Measurements from ENCODE around the gene FTO. TPM values are rescaled to one million over a fixed set of nuclear protein-coding genes. Genes with fewer than 3 reads are reported as not detected.

The FTO gene
- total and polyA plus RNA-seq, 2 of the 8 experiments (the other 6 are each of a cell fraction or from before 2014, with no cell fraction given): 34.5 to 59.8 TPM

DNA sequence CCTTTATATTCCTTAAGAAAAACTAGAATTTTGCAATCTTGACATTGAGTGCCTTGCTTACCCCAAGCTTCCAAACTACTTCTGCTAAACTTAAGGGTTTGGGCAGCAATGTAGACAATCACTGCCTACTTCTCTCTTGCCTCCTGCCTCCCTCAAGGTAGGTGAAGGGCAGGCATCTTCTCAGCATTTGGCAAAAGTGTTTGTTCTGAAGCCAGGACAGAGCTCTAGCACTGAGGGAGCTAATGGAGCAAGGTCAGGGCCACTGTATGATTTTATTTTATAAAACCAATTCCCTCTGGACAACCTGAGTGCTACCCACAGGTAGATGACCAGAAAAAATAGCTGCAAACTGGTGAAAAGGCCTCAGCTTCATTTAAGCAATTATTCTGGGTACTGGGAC is 470.8 kb downstream of the FTO start:
- Histone ChIP-seq H2BK5ac (ENCODE audit: low read depth, low read length) (no peak overlapping the region), H2BK12ac (ENCODE audit: low read depth, low read length) (no peak overlapping the region), H3K4me2 (ENCODE audit: insufficient read depth in 1 of 2, low read depth in 2 of 2, low read length in 2 of 2) (no peak overlapping the region), H3K14ac (ENCODE audit: insufficient read length) (no peak overlapping the region), H3K27ac (ENCODE audit: low read depth, low read length) (no peak overlapping the region), H3K23ac (ENCODE audit: insufficient read length) (no peak overlapping the region), H3K23me2 (ENCODE audit: low read depth, low read length) (no peaks in the 10 kb centered on the region), H2AFZ (ENCODE audit: low read length) (no peak overlapping the region), H3K36me3 (ENCODE audit: control insufficient read depth in 2 of 4, insufficient read depth in 4 of 4, low read length in 3 of 4) (no peaks in the 10 kb centered on the region), H2BK120ac (replicated peaks; ENCODE audit: low read depth, low read length) (no peak overlapping the region), H2BK20ac (ENCODE audit: low read length) (no peak overlapping the region), H3K56ac (replicated peaks; ENCODE audit: insufficient read length, low read depth, low read length) (no peak overlapping the region), H3K4me3 (ENCODE audit: extremely low read depth in 1 of 4, insufficient read depth in 2 of 4, low read depth in 3 of 4, low read length in 4 of 4) (no peak overlapping the region), H3K9ac (replicated peaks in 1 of 4; ENCODE audit: extremely low read depth in 1 of 4, low read depth in 3 of 4, low read length in 3 of 4) (no peak overlapping the region; a peak in 1 of 7 replicates), H4K91ac (replicated peaks; ENCODE audit: insufficient read length, low read length) (no peak overlapping the region), H3K18ac (ENCODE audit: extremely low read depth, low read length) (no peak overlapping the region; the same call in 1 of the 2 replicates), H4K5ac (ENCODE audit: insufficient read length, low read depth, low read length) (no peak overlapping the region), H3K27me3 (replicated peaks in 1 of 4; ENCODE audit: control insufficient read depth in 3 of 4, extremely low read depth in 1 of 4, insufficient read depth in 3 of 4, low read length in 3 of 4) (peaks cover 0 to 3% (median 2%) of the 10 kb centered on the region in 4 experiments; a peak in 1 of 7 replicates), H4K20me1 (replicated peaks in 1 of 2; ENCODE audit: control insufficient read depth in 1 of 2, insufficient read depth in 2 of 2, low read length in 2 of 2) (no peaks in the 10 kb centered on the region), H3K79me1 (ENCODE audit: low read depth, low read length) (no peaks in the 10 kb centered on the region), H3K79me2 (ENCODE audit: control insufficient read depth in 1 of 2, insufficient read depth in 2 of 2, low read length in 2 of 2) (no peaks in the 10 kb centered on the region), H3K4ac (replicated peaks; ENCODE audit: insufficient read length, low read depth, low read length) (no peak overlapping the region), H3K4me1 (replicated peaks in 1 of 4; ENCODE audit: control insufficient read depth in 3 of 4, insufficient read depth in 4 of 4, low read length in 3 of 4) (peaks cover 4 to 17% (median 12%) of the 10 kb centered on the region in 4 experiments; a peak in 6 of 7 replicates), H3K9me3 (ENCODE audit: insufficient read depth in 2 of 2, low read depth in 1 of 2, low read length in 1 of 2) (no peaks in the 10 kb centered on the region), H2BK15ac (ENCODE audit: low read length) (no peak overlapping the region), H2AK5ac (ENCODE audit: low read depth, low read length) (no peak overlapping the region), H4K8ac (ENCODE audit: extremely low read depth, insufficient read depth, low read length) (no peak overlapping the region)
- ChIA-PET POLR2A (ENCODE audit: partially characterized antibody) (no interaction called here), CTCF (ENCODE audit: partially characterized antibody) (interaction anchor here (0.8 to 1.5 kb wide), 4 partner anchors 18 to 282 kb away, joined by 3 to 6 read pairs (median 4); no protein-coding TSS in a partner anchor)
- no peak for DNase-seq (ENCODE audit: low read depth in 1 of 2, low spot score in 2 of 2)
- no peak for TF ChIP-seq SIRT6 (IDR thresholded peaks at IDR 0.05; ENCODE audit: low read length)
- TF ChIP-seq RBBP5 (IDR thresholded peaks at IDR 0.05; ENCODE audit: borderline replicate concordance, low read depth, low read length): no peak
- no peak for TF ChIP-seq BRCA1 (IDR thresholded peaks at IDR 0.05; ENCODE audit: low read depth, low read length)
- TF ChIP-seq RAD21 (IDR thresholded peaks at IDR 0.05 in 1 of 2, conservative IDR thresholded peaks at IDR 0.05 in 1 of 2; ENCODE audit: low read depth in 2 of 2, low read length in 2 of 2): no peak
- no peak for TF ChIP-seq CBX5 (IDR thresholded peaks at IDR 0.05; ENCODE audit: low read depth, low read length)
- TF ChIP-seq BACH1 (IDR thresholded peaks at IDR 0.05; ENCODE audit: low read length): no peak
- no peak for TF ChIP-seq GTF2F1 (IDR thresholded peaks at IDR 0.05; ENCODE audit: borderline replicate concordance, low read depth, low read length)
- TF ChIP-seq POLR2A (IDR thresholded peaks at IDR 0.05; ENCODE audit: control extremely low read depth in 1 of 2, low read depth in 2 of 2, low read length in 2 of 2): no peak
- TF ChIP-seq CEBPB (IDR thresholded peaks at IDR 0.05; ENCODE audit: low read depth, low read length): no peak
- no peak for TF ChIP-seq SUZ12 (IDR thresholded peaks at IDR 0.05; ENCODE audit: low read length)
- FAIRE-seq: no peak

Data from H1 (cell line).